Measurements from ENCODE around the gene RIC3. TPM values are rescaled to one million over a fixed set of nuclear protein-coding genes. Genes with fewer than 3 reads are reported as not detected.

Gene RIC3
- total RNA-seq, 1 experiment from 2014 or later, result not detected

DNA sequence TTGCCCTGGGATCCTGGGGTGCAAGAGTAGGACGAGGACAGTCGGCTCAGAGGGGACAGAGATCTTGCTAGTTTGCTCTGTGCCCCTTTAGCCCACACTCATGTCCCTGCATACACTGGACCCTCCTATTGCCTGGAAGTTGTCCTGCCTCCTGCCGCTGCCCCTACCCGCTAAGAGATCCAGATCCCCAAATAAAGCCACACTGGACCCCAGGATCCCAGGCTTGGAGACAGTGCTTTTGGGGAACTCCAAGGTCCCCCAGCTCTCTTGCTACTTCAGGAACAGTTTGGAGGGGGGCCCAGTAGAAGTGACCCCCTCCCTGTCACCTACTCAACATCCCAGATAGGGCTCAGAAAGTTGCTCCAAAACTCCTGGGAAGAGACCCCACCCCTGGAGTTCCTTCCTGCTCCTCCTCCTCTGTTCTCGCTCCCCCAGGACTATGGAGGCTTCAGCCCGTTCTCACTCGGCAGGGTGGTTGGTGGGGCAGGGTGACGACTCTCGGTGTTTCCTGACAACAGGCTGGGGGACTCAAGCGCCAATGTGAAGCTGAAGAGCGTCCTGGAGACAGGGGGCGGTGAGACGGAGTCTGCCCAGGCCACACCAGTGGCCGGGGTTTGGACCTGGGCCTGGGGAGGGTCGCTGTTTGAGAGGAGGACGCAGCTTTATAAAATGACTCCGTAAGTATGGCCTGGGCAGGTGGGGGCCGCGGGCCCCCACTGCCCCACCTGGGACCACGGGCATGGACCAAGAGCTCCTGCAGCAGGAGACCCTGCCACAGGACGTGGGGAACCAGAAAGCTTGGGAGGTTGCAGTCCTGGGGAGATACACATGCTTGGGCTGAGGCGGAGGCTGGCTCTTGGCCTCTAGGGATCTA lies 107.0 kb downstream of the RIC3 start:
- no peaks in the 10 kb centered on the region for H3K36me3 ChIP-seq (ENCODE audit: control insufficient read depth in 1 of 2, insufficient read depth in 2 of 2, low read length in 2 of 2)
- H3K9ac ChIP-seq (ENCODE audit: low read length), result no peak overlapping the region

More for the DNA sequence above, 107.0 kb downstream of the RIC3 start:
- TF ChIP-seq, protein P1, sequence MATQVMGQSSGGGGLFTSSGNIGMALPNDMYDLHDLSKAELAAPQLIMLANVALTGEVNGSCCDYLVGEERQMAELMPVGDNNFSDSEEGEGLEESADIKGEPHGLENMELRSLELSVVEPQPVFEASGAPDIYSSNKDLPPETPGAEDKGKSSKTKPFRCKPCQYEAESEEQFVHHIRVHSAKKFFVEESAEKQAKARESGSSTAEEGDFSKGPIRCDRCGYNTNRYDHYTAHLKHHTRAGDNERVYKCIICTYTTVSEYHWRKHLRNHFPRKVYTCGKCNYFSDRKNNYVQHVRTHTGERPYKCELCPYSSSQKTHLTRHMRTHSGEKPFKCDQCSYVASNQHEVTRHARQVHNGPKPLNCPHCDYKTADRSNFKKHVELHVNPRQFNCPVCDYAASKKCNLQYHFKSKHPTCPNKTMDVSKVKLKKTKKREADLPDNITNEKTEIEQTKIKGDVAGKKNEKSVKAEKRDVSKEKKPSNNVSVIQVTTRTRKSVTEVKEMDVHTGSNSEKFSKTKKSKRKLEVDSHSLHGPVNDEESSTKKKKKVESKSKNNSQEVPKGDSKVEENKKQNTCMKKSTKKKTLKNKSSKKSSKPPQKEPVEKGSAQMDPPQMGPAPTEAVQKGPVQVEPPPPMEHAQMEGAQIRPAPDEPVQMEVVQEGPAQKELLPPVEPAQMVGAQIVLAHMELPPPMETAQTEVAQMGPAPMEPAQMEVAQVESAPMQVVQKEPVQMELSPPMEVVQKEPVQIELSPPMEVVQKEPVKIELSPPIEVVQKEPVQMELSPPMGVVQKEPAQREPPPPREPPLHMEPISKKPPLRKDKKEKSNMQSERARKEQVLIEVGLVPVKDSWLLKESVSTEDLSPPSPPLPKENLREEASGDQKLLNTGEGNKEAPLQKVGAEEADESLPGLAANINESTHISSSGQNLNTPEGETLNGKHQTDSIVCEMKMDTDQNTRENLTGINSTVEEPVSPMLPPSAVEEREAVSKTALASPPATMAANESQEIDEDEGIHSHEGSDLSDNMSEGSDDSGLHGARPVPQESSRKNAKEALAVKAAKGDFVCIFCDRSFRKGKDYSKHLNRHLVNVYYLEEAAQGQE (IDR thresholded peaks at IDR 0.05; ENCODE audit: low read depth), result no peak
- TF ChIP-seq, protein P2, sequence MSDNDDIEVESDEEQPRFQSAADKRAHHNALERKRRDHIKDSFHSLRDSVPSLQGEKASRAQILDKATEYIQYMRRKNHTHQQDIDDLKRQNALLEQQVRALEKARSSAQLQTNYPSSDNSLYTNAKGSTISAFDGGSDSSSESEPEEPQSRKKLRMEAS (IDR thresholded peaks at IDR 0.05), result no peak
- no peak for TF ChIP-seq EZH2phosphoT487 (IDR thresholded peaks at IDR 0.05; ENCODE audit: borderline replicate concordance)
- TF ChIP-seq POLR2A (IDR thresholded peaks at IDR 0.05; ENCODE audit: borderline replicate concordance, extremely low read depth, insufficient read depth, insufficient read length), result no peak
- TF ChIP-seq FOSL1 (IDR thresholded peaks at IDR 0.05; ENCODE audit: low read depth), result no peak
- TF ChIP-seq, protein P3, sequence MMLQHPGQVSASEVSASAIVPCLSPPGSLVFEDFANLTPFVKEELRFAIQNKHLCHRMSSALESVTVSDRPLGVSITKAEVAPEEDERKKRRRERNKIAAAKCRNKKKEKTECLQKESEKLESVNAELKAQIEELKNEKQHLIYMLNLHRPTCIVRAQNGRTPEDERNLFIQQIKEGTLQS (IDR thresholded peaks at IDR 0.05), result no peak
- TF ChIP-seq EGR1 (IDR thresholded peaks at IDR 0.05; ENCODE audit: low read depth), result no peak
- no peak for TF ChIP-seq CEBPB (IDR thresholded peaks at IDR 0.05; ENCODE audit: low read depth)
- no peak for TF ChIP-seq TCF7L2 (IDR thresholded peaks at IDR 0.05; ENCODE audit: borderline replicate concordance, extremely low read depth, insufficient read depth, insufficient read length)
- TF ChIP-seq SP1 (IDR thresholded peaks at IDR 0.05; ENCODE audit: low read depth), result no peak
- no peak for TF ChIP-seq ZNF274 (IDR thresholded peaks at IDR 0.05; ENCODE audit: low read depth, low read length)
- no peak for TF ChIP-seq POLR2AphosphoS5 (IDR thresholded peaks at IDR 0.05; ENCODE audit: low read depth, low read length)
- no peak for TF ChIP-seq CBX3 (IDR thresholded peaks at IDR 0.05; ENCODE audit: low read depth)
- TF ChIP-seq SIN3A (IDR thresholded peaks at IDR 0.05; ENCODE audit: low read depth), result no peak
- TF ChIP-seq, protein P4, sequence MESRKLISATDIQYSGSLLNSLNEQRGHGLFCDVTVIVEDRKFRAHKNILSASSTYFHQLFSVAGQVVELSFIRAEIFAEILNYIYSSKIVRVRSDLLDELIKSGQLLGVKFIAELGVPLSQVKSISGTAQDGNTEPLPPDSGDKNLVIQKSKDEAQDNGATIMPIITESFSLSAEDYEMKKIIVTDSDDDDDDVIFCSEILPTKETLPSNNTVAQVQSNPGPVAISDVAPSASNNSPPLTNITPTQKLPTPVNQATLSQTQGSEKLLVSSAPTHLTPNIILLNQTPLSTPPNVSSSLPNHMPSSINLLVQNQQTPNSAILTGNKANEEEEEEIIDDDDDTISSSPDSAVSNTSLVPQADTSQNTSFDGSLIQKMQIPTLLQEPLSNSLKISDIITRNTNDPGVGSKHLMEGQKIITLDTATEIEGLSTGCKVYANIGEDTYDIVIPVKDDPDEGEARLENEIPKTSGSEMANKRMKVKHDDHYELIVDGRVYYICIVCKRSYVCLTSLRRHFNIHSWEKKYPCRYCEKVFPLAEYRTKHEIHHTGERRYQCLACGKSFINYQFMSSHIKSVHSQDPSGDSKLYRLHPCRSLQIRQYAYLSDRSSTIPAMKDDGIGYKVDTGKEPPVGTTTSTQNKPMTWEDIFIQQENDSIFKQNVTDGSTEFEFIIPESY (IDR thresholded peaks at IDR 0.05; ENCODE audit: extremely low read depth, insufficient replicate concordance, low read length), result no peak
- no peak for TF ChIP-seq CTCF (IDR thresholded peaks at IDR 0.05 in 2 of 3, conservative IDR thresholded peaks at IDR 0.05 in 1 of 3; ENCODE audit: borderline replicate concordance in 1 of 3, insufficient read depth in 1 of 3, low read depth in 2 of 3, low read length in 2 of 3)
- H4K20me1 ChIP-seq (ENCODE audit: insufficient read depth), result no peaks in the 10 kb centered on the region
- ChIA-PET POLR2A (no interaction called here), RAD21 (ENCODE audit: low non-redundant PET in 1 of 2, low total read pairs in 2 of 2, uncharacterized antibody in 2 of 2, unreplicated experiment in 2 of 2) (no interaction called here), CTCF (no interaction called here)
- no TSS peak for BruUV-seq (replicated peaks)
- no peak overlapping the region for H3K4me3 ChIP-seq (replicated peaks in 1 of 2; ENCODE audit: low read depth in 1 of 2, low read length in 2 of 2)
- ATAC-seq, result no peak
- H2AFZ ChIP-seq (ENCODE audit: low read depth, low read length, poor library complexity, severe bottlenecking), result no peak overlapping the region
- H3K4me1 ChIP-seq (ENCODE audit: control insufficient read depth in 1 of 2, insufficient read depth in 2 of 2, low read length in 2 of 2), result no peaks in the 10 kb centered on the region
- intact Hi-C loops (cut with micrococcal nuclease), result no loop called here
- H3K27ac ChIP-seq (ENCODE audit: low read depth, low read length), result no peak overlapping the region
- H3K27me3 ChIP-seq (ENCODE audit: insufficient read depth, low read length), result no peaks in the 10 kb centered on the region
- H3K4me2 ChIP-seq (ENCODE audit: low read length), result no peak overlapping the region
- no peak for DNase-seq (ENCODE audit: low read depth, low spot score)
- no peaks in the 10 kb centered on the region for H3K79me2 ChIP-seq (ENCODE audit: insufficient read depth, low read length)
- no peaks in the 10 kb centered on the region for H3K9me3 ChIP-seq (ENCODE audit: control insufficient read depth in 1 of 2, insufficient read depth in 1 of 2, low read depth in 1 of 2, low read length in 2 of 2)
- H3K9me2 ChIP-seq (ENCODE audit: insufficient read depth), result no peaks in the 10 kb centered on the region
